Cardiac fibroblast (primary cell): ENCODE data around the gene LMAN2.
A peak's percentile ranks its signal among the peaks of the same experiment; 100 is the strongest.

ENCODE experiments used
- DNase-seq, 2 donors: peaks; one replicate each; pipeline versions ENCODE4 v3.0.0 to v3.0.0-alpha.2; 2010; ENCODE audit warnings: low read depth in 2 of 2
- H3K4me3 ChIP-seq, 2 donors: replicated peaks in 1 of 2; 1 replicate in 1 of 2; 2 replicates in 1 of 2; pipeline ENCODE4 v1.5.1; 2011; ENCODE audit warnings: low read depth in 2 of 2, low read length in 2 of 2, mild to moderate bottlenecking in 2 of 2, moderate library complexity in 1 of 2
- CTCF ChIP-seq: IDR thresholded peaks from one replicate; pipeline ENCODE4 v1.5.1; 2011; ENCODE audit warnings: low read depth, mild to moderate bottlenecking, low read length, inconsistent platforms

Gene LMAN2

GRCh38 chr5:177353093-177353492 is 1.6 kb upstream of the LMAN2 start:
- DNase-seq, result no peak
- TF ChIP-seq CTCF, result no peak
- no peak overlapping the region for H3K4me3 ChIP-seq

GRCh38 chr5:177350776-177351391 is 584 bp downstream of the LMAN2 start:
- H3K4me3 ChIP-seq, result peak overlapping the region; percentile 73 to 100
- no peak for TF ChIP-seq CTCF
- no peak for DNase-seq

- peak overlapping the region in 1 of 2 donors; percentile 100 for H3K4me3 ChIP-seq
- TF ChIP-seq CTCF, result no peak
- DNase-seq, result no peak
Measured at GRCh38 chr5:177349762-177350161, 1.7 kb downstream of the LMAN2 start.

- no peak overlapping the region for H3K4me3 ChIP-seq
- no peak for TF ChIP-seq CTCF
- DNase-seq, result no peak
Measured at GRCh38 chr5:177349362-177349647, 2.2 kb downstream of the LMAN2 start.

- no peak overlapping the region for H3K4me3 ChIP-seq
- TF ChIP-seq CTCF, result no peak
- DNase-seq, result no peak
Measured at GRCh38 chr5:177347699-177348098, 3.8 kb downstream of the LMAN2 start.

GRCh38 chr5:177346820-177347219 is 4.6 kb downstream of the LMAN2 start:
- no peak for DNase-seq
- no peak for TF ChIP-seq CTCF
- H3K4me3 ChIP-seq, result no peak overlapping the region

GRCh38 chr5:177344891-177345290 is 6.6 kb downstream of the LMAN2 start:
- DNase-seq, result no peak
- H3K4me3 ChIP-seq, result no peak overlapping the region
- TF ChIP-seq CTCF, result no peak
